ENCODE measurements around the gene CTNNA2. TPM values are rescaled to one million over a fixed set of nuclear protein-coding genes. Genes with fewer than 3 reads are reported as not detected.

CTNNA2 gene
- total RNA-seq, 2 donors from 2014 or later: not detected

- H3K4me3 Mint-ChIP-seq: no peak overlapping the region
- H3K27me3 Mint-ChIP-seq: no peaks in the 10 kb centered on the region
- no peaks in the 10 kb centered on the region for H3K4me1 Mint-ChIP-seq
- no peak overlapping the region for H3K27ac Mint-ChIP-seq
- ATAC-seq (replicated peaks): no peak
- no peaks in the 10 kb centered on the region for H3K36me3 Mint-ChIP-seq (ENCODE audit: low read depth)
- H3K9me3 Mint-ChIP-seq: peaks cover 8% of the 10 kb centered on the region
Observed at GRCh38 chr2:79580175-79580574, 67.3 kb downstream of the CTNNA2 start.

- no peak overlapping the region for H3K4me3 Mint-ChIP-seq
- H3K36me3 Mint-ChIP-seq (ENCODE audit: low read depth): no peaks in the 10 kb centered on the region
- H3K4me1 Mint-ChIP-seq: no peaks in the 10 kb centered on the region
- no peak for ATAC-seq (replicated peaks)
- H3K9me3 Mint-ChIP-seq: peaks cover 23% of the 10 kb centered on the region
- no peak overlapping the region for H3K27ac Mint-ChIP-seq
- no peaks in the 10 kb centered on the region for H3K27me3 Mint-ChIP-seq
Observed at GRCh38 chr2:79585701-79586433, 73.0 kb downstream of the CTNNA2 start.

- peaks cover 14% of the 10 kb centered on the region for H3K9me3 Mint-ChIP-seq
- H3K27me3 Mint-ChIP-seq: no peaks in the 10 kb centered on the region
- H3K4me1 Mint-ChIP-seq: no peaks in the 10 kb centered on the region
- H3K36me3 Mint-ChIP-seq (ENCODE audit: low read depth): no peaks in the 10 kb centered on the region
- no peak for ATAC-seq (replicated peaks)
- H3K4me3 Mint-ChIP-seq: no peak overlapping the region
- H3K27ac Mint-ChIP-seq: no peak overlapping the region
Observed at GRCh38 chr2:79591281-79591680, 78.4 kb downstream of the CTNNA2 start.

DNA sequence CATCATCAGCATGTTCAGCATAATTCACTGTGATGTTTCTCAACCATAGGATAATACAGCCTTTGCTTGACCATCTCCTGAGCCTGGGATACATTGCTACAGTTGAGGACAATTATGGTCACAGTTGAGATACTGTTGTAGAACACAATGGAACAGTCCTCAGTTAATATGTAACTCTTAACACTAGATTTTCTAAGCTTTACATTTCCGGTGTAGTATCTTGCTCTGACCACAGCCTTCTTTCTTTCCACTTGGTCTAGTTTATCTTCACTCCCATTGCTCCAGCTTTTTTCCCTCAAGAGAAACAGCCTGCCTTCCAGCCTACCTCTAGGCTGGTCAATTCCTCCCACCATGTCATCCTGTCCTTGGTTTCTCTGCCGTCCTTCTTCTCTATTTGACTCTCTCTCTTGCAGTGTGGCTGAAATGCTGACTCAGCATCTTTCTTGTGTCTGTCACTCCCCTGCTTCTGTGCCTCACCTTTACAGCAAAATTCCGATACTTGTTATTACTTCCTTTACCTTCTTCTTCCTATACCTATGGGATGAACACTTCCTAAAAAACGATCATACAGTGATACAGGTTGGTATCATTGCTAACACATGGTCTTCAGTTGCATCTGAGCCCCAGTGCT is 80.5 kb downstream of the CTNNA2 start:
- Mint-ChIP-seq H3K4me3 (no peak overlapping the region), H3K4me1 (no peaks in the 10 kb centered on the region), H3K36me3 (ENCODE audit: low read depth) (no peaks in the 10 kb centered on the region), H3K9me3 (peaks cover 8% of the 10 kb centered on the region), H3K27me3 (no peaks in the 10 kb centered on the region), H3K27ac (no peak overlapping the region)
- ATAC-seq (replicated peaks): no peak

GRCh38 chr2:79596403-79596802 is 83.6 kb downstream of the CTNNA2 start:
- peaks cover 12% of the 10 kb centered on the region for H3K9me3 Mint-ChIP-seq
- no peaks in the 10 kb centered on the region for H3K4me1 Mint-ChIP-seq
- H3K4me3 Mint-ChIP-seq: no peak overlapping the region
- no peak overlapping the region for H3K27ac Mint-ChIP-seq
- ATAC-seq (replicated peaks): no peak
- no peaks in the 10 kb centered on the region for H3K36me3 Mint-ChIP-seq (ENCODE audit: low read depth)
- no peaks in the 10 kb centered on the region for H3K27me3 Mint-ChIP-seq

GRCh38 chr2:79604748-79605147 is 91.9 kb downstream of the CTNNA2 start:
- Mint-ChIP-seq H3K36me3 (ENCODE audit: low read depth) (no peaks in the 10 kb centered on the region), H3K9me3 (peaks cover 20% of the 10 kb centered on the region), H3K27ac (no peak overlapping the region), H3K27me3 (no peaks in the 10 kb centered on the region), H3K4me1 (no peaks in the 10 kb centered on the region), H3K4me3 (no peak overlapping the region)
- no peak for ATAC-seq (replicated peaks)

DNA sequence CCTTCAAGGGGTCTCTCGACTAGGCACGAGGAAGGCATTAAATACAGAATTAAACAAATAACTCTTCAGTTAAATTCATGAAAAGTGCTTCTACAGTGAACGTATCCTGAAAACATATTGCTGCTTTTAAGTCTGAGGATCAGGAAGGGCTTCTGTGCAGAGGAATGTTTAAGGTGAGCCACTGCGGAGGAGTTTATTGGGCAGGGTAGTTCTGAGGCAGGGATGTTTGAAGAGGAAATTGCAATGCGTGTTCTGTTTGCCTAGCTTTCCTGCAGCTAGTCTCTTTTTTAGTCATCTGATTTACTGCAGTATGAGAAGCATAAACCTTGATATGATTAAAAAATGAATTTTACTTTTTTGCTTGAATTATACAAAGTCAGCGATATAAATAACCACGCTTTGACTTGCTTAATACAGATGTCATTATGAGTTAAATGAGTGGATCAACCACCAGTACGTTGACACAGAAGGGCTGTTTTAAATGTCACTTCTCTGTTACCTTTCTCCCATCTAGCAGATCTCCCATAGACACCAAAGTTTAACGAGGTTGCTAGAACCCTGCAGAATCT is 98.7 kb downstream of the CTNNA2 start:
- Mint-ChIP-seq H3K27me3 (no peaks in the 10 kb centered on the region), H3K36me3 (ENCODE audit: low read depth) (no peaks in the 10 kb centered on the region), H3K9me3 (peaks cover 12% of the 10 kb centered on the region)

DNA sequence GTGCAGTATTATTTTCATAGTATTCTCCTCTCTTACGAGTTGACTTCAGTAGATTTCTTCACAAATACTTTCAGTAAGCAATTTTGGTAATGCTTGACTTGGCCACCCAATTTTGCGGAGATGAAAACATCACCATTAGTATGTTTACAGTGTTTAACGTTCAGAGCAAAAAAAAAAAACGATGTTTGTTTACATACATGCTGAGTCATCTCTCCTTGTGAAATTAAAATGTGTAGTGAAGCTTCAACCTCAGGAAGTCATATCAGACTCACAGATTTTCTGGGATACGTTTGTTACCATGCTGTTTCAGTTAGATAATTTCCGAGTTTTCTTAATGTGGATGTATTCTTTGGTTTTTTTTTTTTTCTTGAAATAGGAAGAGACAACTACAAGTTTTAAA is 100.1 kb downstream of the CTNNA2 start:
- Mint-ChIP-seq H3K36me3 (ENCODE audit: low read depth) (no peaks in the 10 kb centered on the region), H3K4me3 (no peak overlapping the region), H3K27ac (no peak overlapping the region), H3K27me3 (no peaks in the 10 kb centered on the region), H3K4me1 (no peaks in the 10 kb centered on the region), H3K9me3 (peaks cover 7% of the 10 kb centered on the region)
- ATAC-seq (replicated peaks): no peak

More for the DNA sequence above, 98.7 kb downstream of the CTNNA2 start:
- Mint-ChIP-seq H3K4me1 (no peaks in the 10 kb centered on the region), H3K27ac (no peak overlapping the region), H3K4me3 (no peak overlapping the region)
- no peak for ATAC-seq (replicated peaks)

- H3K4me1 Mint-ChIP-seq: no peaks in the 10 kb centered on the region
- no peak overlapping the region for H3K27ac Mint-ChIP-seq
- H3K4me3 Mint-ChIP-seq: no peak overlapping the region
- no peak for ATAC-seq (replicated peaks)
- H3K36me3 Mint-ChIP-seq (ENCODE audit: low read depth): no peaks in the 10 kb centered on the region
- H3K9me3 Mint-ChIP-seq: peaks cover 9% of the 10 kb centered on the region
- H3K27me3 Mint-ChIP-seq: no peaks in the 10 kb centered on the region
Observed at GRCh38 chr2:79619442-79619841, 106.6 kb downstream of the CTNNA2 start.

GRCh38 chr2:79619976-79620375 is 107.1 kb downstream of the CTNNA2 start:
- no peak for ATAC-seq (replicated peaks)
- H3K4me1 Mint-ChIP-seq: no peaks in the 10 kb centered on the region
- H3K27ac Mint-ChIP-seq: no peak overlapping the region
- H3K4me3 Mint-ChIP-seq: no peak overlapping the region
- peaks cover 10% of the 10 kb centered on the region for H3K9me3 Mint-ChIP-seq
- no peaks in the 10 kb centered on the region for H3K27me3 Mint-ChIP-seq
- no peaks in the 10 kb centered on the region for H3K36me3 Mint-ChIP-seq (ENCODE audit: low read depth)

GRCh38 chr2:79620679-79621078 is 107.8 kb downstream of the CTNNA2 start:
- H3K9me3 Mint-ChIP-seq: peaks cover 10% of the 10 kb centered on the region
- no peaks in the 10 kb centered on the region for H3K4me1 Mint-ChIP-seq
- H3K27ac Mint-ChIP-seq: no peak overlapping the region
- ATAC-seq (replicated peaks): no peak
- H3K36me3 Mint-ChIP-seq (ENCODE audit: low read depth): no peaks in the 10 kb centered on the region
- no peak overlapping the region for H3K4me3 Mint-ChIP-seq
- H3K27me3 Mint-ChIP-seq: no peaks in the 10 kb centered on the region

DNA sequence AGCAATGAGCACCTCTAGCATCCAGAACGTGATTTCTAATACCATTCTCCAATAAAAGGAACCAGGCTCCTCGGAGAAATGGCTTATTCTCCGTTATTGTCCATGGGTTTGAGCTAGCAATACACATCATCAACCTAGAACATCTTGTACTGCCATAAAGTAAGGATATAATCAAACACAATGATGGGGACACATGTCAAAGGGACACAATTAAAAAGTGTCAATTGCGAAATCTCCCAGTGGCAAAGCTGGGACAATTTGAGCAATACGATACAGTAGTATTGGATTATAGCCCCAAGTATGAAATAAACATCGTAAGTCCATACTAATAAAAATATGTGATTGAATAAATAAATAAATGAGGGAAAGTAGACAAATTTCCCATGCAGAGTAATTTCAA is 108.4 kb downstream of the CTNNA2 start:
- Mint-ChIP-seq H3K27me3 (no peaks in the 10 kb centered on the region), H3K4me3 (no peak overlapping the region), H3K9me3 (peaks cover 10% of the 10 kb centered on the region), H3K27ac (no peak overlapping the region), H3K4me1 (no peaks in the 10 kb centered on the region), H3K36me3 (ENCODE audit: low read depth) (no peaks in the 10 kb centered on the region)
- ATAC-seq (replicated peaks): no peak

- no peaks in the 10 kb centered on the region for H3K4me1 Mint-ChIP-seq
- H3K9me3 Mint-ChIP-seq: peaks cover 10% of the 10 kb centered on the region
Observed at GRCh38 chr2:79621755-79622154, 108.9 kb downstream of the CTNNA2 start.

DNA sequence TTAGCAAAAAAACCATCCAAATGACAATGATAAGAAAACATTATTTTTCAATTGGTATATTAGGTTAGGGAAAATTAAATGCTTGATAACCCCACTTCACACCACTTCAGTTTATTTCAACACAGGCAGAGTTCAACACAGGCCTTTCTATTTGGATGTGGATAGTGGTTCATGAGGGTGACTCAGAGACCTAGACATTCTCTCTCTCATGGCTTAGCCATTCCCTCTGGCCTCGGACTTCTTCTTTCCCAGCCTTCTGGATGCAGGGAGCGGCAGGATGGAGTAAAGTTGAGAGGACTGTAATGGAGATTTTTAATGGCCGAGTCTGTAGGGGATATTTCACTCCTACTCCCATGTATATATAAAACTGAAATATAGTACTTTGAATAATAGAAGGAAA is 109.7 kb downstream of the CTNNA2 start:
- no peaks in the 10 kb centered on the region for H3K36me3 Mint-ChIP-seq (ENCODE audit: low read depth)
- H3K27ac Mint-ChIP-seq: no peak overlapping the region
- peaks cover 13% of the 10 kb centered on the region for H3K9me3 Mint-ChIP-seq
- no peak overlapping the region for H3K4me3 Mint-ChIP-seq
- ATAC-seq (replicated peaks): no peak
- H3K27me3 Mint-ChIP-seq: no peaks in the 10 kb centered on the region
- H3K4me1 Mint-ChIP-seq: no peaks in the 10 kb centered on the region

More at GRCh38 chr2:79621755-79622154, 108.9 kb downstream of the CTNNA2 start:
- H3K27me3 Mint-ChIP-seq: no peaks in the 10 kb centered on the region
- no peak overlapping the region for H3K27ac Mint-ChIP-seq
- H3K4me3 Mint-ChIP-seq: no peak overlapping the region
- no peaks in the 10 kb centered on the region for H3K36me3 Mint-ChIP-seq (ENCODE audit: low read depth)
- no peak for ATAC-seq (replicated peaks)

- no peaks in the 10 kb centered on the region for H3K27me3 Mint-ChIP-seq
- H3K9me3 Mint-ChIP-seq: peaks cover 18% of the 10 kb centered on the region
- no peak for ATAC-seq (replicated peaks)
- H3K36me3 Mint-ChIP-seq (ENCODE audit: low read depth): no peaks in the 10 kb centered on the region
- H3K27ac Mint-ChIP-seq: no peak overlapping the region
- no peak overlapping the region for H3K4me3 Mint-ChIP-seq
- H3K4me1 Mint-ChIP-seq: no peaks in the 10 kb centered on the region
Observed at GRCh38 chr2:79627237-79627636, 114.4 kb downstream of the CTNNA2 start.

All from activated T-helper 17 cell treated with anti-CD3 and anti-CD28 coated beads, Interleukin-2, amount 50 U/mL, for 72 hours (primary cell).